HG03135 (cell line): Measurements from ENCODE around the gene THAP4.

Source experiments
- ATAC-seq: cut with Tn5 transposase; IDR thresholded peaks from one replicate; pipeline ENCODE4 v1.9.1; 2021; ENCODE audit warnings: mild to moderate bottlenecking, moderate library complexity; ENCODE audit not compliant: unreplicated experiment

Gene THAP4

DNA sequence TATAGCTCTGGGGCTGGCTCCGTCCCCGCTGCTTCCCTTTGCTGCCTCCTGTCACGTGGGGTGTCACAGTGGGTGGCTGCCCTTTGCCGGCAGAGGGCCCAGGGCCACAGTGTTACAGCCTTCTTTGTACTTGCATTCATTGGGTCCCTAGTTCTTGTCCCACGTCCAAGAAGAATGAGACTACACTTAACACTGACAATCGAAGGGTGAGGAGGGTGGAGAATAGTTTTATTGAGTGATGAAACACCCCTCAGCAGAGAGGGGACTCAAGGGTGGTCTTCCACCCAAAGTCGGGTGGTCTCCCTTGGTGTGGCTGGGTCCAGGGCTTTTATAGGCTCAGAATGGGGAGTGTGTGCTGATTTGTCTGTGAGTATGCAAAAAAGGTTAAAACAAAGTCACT lies 2.4 kb upstream of the THAP4 start:
- no peak for ATAC-seq

DNA sequence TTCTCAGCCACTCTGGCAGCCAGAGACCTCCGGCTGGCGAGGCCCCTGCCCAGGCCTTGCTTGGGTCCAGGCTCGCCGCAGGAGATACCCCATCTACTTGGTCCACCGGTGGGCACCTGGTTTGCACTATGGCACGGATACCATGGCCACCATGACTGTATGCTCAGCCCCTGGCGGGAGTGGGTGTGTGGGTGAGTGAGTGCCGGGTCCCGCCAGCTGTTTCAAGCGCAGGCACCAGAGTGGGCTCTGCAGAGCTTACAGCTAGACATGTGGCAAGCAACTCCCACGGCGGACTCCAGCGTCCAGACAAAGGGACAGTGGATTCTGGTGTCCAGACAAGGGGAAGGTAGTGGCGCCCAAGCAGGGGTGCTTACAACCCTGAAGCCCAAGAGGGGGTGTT lies 2.0 kb upstream of the THAP4 start:
- no peak for ATAC-seq

DNA sequence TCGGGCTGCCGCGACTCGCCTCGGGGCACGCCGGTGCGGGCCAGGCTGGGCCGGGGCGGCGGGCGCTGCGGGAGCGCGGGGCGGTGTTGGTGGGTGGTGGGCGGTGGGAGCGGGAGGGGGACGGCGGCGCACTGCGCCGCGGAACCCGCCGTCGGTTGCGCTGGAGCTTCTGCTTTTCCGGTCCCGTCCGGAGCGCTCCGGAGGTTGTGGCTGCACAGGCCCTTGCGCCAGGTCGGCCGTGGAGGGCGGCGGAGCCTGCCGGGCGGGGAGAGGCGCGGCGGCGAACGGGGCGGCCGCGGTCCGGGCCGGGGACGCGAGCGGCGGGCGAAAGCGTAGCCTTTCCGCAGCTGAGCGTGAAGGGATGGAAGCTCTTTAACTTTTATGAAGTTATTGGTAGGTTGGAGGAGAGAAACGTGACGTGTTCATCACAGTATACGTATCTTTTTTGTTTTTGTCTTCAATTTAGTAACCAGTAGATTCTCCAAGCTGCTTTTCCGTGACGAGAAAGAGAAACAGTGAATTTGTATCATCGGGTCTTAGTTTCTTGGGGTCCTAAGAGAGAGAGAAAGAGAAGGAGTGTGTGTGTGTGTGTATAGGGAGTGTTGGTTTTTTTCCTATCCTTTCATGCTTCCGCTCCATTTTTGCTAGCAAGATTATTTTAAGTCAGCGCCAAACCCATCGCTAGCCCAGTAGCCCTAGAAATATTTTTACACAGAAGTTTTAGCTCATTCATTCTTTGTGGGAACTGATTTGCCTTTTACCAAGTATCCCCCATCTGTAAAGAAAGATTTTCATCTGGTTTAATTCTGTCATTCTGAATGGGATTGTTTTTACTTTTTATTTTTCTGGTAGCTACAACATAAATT lies 1.1 kb upstream of the THAP4 start:
- peak; percentile 23 for ATAC-seq

DNA sequence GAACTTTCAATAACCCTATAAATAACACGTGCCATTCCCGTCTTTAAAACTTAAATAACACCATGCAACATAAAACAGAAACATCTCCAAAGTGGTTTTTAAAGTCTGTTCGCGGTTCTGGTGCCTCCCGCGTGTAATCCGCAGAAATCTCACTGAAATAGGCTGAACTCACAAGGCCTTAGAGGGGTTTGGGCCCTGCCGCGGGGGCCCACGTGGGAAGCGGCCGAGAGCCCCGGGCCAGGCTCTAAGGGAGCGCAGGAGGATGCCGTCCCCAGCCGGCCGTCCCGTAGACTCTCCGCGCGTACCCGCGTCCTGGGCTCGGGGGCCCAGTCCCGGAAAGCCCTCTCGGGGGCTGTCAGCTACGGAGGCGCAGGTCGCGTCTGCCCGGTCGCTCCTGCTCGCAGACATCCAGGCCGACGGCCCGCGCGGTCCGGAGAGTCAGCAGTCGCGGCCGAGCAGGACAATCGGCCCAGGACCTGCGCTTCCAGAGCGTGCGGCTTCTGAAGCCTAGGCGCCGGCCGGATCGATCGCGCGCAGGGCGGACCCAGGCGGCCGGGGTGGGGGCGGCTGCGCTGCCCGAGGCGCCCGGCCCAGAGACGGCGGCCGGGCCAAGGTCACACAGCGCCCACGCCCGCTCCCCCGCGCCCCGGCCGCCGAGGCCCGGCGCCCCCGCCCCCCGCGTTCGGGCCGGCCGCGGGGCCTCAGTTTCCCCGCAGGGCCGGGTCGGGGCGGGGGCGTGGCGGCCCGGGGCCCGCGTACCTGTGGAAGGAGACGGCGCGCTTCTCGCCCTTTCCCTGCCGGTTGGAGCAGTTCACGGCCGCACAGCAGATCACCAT lies 558 bp downstream of the THAP4 start:
- ATAC-seq, result peak; percentile 23

DNA sequence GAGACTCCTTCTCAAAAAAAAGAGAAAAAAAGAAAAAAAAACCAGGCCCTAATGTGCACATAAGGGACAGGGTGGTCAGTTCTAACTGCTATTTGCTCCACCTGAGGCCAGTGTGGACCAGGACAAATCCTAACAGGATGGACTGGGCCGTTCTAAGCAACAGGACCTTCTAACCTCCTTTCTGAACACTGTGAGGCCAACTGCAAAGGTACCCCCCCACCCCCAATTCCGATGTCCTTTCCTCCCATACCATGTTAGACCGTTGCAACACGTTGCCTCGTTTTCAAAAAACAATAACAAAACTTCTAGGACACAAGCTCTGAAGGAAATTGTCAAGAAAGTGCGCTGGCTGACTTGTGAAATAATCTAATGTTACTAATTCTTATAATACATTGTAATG lies 1.2 kb downstream of the THAP4 start:
- no peak for ATAC-seq

DNA sequence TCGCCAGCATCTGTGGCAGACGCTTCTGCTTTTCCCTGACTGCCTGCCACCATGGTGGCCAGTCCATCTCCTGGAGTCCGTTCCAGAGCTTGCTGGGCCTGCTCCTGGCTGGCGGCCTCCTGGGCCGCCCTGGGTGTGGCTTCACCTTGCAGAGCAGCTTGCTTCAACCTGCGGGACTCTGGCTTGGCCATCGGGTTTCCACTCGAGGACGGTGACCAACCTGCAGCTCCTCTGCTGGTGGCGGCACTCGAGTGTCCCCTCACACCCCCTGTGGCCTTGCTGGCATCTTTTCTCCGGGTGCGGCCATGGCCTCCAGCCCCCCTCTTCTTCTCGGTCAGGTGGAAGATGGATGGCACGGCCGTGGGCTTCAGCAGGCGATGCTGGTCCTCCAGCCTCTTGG lies 3.4 kb downstream of the THAP4 start:
- ATAC-seq, result no peak

DNA sequence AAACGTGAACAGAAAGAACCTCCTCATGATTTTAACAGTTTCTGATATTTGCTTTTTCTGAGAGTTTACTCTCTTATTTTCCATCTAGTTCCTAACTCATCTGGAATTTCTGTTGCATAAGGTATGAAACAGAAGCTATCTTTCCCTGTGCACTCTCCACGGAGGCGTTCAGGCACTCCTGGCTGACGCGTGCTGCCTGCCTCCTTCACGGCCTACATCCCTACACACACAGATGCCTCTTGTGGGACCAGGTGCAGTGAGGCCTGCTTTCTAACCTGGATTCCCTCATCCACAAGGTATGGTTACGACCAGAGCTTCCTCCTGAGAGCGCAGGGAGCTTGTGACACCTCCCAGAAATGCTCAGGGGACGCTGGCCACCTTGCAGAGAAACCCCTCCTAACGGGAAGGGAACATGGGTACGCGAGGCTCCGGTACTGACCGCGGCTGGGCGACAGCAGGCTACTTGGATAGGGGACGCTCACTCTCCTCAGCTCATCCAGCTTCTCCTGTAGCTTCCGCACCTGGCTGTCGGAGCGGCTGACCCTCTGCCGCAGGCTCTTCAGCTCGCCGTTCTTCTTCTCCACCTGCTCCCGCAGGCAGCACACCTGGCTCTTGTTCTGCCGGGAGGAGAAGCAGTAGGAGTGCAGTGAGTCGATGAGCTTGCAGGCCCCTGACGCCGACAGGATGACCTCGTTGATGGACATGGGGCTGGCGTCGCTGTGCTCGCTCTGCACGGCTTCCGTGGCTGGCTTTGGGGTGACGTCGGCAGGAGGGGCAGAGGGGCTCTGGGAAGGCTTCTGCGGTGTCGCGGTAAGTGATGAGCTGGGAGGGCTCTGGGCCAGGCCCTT lies 4.3 kb downstream of the THAP4 start:
- ATAC-seq, result no peak

DNA sequence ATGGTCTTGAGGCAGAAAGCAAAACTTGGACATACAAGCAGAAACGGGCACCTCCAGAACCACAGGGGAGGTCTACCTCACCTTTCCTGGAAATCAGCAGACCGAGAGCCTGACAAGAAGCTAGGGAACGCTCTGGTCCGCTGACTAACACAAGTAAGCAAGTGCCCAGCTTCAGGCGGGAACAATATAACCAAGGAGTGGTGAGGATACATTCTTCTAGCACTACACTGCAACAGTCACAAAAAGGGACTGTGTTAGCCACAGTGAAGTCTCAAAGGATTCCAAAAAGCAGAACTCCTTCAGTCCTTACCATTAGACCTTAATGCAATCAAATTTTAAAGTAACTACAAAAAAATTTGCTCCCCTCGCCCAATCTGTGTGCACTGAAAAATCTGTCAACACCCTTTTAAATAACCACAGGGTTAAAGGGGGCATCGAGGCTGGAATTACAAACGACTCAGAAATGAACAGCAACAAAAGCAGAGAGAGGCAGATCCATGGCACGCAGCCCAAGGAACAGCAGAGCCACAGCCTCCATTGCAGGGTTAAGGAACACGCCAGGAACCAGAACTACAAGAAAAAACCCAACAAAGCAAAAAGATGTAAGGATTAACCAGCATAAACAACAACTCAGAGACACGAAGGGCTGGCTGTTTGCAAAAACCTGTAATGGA lies 7.1 kb downstream of the THAP4 start:
- no peak for ATAC-seq

DNA sequence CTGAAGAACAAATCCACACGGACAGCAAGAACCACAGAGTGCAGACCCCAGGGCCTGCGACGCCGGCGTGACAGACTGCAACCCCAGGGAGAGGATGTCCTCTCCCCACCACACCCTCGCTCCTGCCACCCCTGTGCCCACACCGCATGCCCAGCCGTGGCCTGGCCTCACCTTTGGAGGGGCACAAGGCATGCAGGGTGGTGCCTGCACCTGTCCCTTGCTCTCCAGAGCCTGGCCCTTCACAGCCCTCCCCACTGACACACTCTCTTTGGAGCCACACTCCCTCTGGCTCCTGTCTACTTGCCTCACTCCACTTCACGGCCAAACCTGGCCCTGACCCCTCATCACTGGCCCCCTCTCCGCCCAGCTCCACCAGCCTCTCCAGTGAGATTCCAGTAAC lies 9.3 kb downstream of the THAP4 start:
- no peak for ATAC-seq

DNA sequence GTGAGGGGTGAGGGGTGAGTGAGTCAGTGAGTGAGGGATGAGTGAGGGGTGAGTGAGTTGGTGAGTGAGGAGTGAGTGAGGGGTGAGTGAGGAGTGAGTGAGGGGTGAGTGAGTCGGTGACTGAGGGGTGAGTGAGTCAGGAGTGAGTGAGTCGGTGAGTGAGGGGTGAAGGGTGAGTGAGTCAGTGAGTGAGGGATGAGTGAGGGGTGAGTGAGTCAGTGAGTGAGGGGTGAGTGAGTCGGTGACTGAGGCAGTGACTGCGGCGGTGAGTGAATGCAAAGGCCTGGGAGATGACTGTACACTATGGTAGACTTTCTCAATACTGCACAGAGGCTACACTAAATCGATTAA lies 16.6 kb downstream of the THAP4 start:
- ATAC-seq, result no peak

DNA sequence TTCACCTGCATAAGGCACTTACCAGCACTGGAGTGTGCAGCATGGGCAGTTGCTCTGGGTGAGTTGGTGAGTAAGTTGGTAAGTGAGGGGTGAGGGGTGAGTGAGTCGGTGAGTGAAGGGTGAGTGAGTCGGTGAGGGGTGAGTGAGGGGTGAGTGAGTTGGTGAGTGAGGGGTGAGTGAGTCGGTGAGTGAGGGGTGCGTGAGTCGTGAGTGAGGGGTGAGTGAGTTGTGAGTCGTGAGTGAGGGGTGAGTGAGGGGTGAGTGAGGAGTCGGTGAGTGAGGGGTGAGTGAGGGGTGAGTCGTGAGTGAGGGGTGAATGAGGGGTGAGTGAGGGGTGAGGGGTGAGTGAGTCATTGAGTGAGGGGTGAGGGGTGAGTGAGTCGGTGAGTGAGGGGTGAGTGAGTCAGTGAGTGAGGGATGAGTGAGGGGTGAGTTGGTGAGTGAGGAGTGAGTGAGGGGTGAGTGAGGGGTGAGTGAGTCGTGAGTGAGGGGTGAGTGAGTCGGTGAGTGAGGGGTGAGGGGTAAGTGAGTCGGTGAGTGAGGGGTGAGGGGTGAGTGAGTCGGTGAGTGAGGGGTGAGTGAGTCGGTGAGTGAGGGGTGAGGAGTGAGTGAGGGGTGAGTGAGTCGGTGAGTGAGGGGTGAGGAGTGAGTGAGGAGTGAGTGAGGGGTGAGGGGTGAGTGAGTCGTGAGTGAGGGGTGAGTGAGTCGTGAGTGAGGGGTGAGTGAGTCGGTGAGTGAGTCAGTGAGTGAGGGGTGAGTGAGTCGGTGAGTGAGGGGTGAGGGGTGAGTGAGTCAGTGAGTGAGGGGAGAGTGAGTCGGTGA lies 17.1 kb downstream of the THAP4 start:
- ATAC-seq, result no peak

DNA sequence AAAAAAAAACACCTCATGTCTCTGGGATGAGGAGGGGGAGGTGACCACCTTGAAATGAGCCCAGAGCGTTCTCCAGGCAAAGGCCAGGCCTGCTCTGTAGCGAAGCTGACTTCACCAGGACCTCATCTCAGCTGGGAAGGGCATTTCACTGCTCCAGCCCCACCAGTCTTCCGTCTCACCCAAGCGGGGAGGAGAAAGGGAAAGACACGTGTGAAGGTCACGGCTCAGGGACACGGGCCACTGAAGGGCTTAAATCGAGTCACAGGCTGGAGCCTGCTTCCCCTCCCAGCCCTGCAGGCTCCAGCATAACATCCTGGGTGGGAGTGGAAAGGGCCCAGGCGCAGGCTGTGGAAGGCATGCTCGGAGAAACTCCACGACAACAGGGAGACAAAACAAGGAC lies 18.1 kb downstream of the THAP4 start:
- ATAC-seq, result no peak

DNA sequence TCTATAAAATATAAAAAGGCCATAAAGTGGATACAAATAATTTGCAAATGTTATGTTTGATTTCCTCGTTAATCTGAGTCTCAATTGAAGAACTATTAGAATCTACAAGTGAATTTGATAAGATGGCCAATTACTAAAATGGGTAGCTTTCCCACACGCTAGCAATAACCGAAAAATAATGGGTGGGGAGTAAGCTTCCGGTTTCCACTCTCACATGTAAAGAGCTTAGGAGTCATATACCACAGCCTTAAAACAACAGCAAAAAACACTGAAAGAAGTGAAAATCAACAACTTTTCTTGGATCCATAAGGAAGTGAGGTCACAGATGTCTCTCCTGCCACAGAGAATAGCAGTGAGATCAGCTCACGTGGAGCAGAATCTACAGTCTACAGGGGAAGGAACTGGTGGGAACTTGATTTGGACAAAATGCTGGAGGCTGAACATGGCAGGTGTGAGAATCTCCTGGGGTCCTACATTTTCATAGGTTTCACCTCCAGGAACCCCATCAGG lies 18.6 kb downstream of the THAP4 start:
- ATAC-seq, result no peak

DNA sequence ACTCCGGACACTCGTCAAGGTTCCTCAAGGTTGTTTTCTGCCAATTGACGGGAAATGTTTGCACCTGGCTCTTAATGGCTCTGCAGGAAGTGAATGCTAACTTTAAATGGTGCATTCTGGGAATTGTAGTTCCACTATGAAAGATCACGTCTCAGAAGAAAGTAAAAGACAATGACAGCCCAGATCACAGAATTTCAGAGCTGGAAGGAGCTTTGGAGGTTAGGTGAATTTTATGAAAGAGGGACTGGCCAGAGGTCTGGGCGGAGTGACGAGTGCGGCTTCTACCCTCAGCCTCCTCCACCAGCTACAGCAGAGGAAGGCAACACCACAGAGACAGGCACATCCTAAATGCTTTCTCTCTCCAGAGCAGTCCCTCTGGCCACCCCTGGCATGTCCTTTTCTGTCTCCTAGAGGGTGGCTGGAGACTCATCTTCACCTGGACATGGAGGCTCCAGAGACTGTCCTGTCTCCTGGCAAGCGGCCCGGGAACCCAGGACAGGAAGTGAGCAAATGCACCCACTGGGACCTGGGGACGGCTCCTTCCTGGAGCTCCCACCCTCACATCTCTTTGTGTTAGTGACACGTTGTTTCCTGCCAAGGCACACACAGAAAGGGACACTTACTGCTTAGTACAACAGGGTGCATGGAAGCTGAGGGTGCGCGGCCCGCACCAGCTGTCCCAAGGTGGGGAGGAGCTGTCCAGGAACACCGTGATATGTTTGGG lies 19.4 kb downstream of the THAP4 start:
- ATAC-seq, result peak; percentile 70

DNA sequence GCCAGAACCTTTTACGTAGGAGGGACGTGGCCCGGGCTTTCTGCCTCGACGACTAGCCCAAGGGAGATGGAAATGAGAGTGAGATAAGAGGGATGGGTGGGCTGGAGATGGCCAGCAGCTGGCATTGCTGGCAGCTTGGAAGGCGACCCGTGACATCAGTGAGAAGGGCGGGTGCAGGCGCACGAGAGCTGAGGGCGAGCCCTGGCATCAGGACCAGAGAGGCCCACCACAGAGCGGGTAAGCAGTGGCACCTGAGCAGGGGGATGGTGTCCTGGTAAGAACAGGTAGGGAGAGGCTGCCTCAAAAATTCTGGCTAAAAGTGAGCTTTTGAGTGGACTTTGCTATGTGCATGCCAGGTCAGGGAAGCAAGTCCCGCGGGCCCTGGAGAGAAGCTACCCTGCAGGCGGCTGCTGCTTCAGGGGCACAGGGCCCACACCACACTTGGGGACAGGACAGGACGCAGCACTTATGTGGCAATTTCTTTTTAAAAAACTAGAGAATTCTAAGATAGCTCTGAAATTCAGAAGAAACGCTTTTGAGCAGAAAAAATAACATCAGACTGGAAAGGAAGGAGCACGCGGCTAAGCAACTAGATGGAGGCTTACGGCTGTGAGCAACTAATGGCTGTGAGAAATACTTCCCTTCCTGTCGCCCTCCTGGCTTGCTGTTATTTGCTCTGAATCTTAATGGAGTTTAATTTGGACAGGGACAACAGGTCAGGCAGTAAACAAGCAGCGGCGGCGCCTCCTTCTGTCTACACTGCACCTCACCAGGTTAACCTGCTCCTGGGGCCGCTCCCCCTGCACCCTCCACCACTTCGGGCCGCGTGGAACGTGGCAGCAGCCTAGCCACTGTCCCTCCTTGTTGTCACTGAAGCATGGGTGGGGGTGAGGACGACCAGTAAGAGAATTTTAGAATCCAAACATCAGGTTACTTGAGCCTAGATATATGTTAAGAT lies 20.5 kb downstream of the THAP4 start:
- ATAC-seq, result no peak

DNA sequence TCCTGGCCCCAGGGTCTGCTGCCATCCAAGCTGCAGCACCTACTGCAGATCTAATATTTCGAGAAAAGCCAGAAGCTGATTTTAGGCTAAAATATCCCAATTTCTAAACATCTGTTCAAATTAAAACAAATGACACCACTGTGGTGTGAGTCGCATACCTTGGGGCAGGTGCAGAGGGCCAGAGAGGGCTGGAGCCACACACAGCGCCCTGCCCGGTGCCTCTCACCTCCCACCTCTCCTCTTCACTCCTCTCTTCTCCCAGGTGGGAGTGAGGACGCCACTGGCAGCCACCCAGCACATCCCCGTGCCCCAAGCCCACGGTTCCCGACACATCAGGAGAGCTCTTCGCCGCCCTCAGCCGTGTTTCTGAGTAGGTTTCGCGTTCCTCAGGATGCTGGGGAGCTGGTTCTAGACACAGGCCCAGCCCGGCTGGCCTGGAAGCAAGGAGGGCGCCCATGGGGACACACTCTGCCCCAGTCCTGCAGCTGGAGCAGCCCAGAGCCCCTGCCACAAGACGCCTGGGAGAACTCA lies 21.4 kb downstream of the THAP4 start:
- ATAC-seq, result no peak

DNA sequence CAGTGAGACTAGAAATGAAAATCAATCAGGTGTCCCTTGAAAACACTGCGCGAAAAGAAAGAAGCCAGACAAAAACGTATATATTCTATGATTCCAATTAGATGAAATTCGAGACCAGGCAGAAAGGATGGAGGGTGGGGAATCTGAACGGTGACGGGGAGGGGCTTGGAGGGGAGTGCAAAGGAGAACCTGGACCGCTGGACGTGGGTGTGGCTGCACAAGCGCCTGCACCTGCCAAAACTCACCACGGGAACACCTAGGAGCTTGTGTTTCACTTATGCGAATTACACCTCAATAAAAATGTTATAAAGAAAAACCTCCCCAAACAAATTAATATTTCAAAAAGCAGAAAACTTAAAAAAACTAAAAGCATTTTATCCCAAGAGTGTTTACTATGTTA lies 21.9 kb downstream of the THAP4 start:
- no peak for ATAC-seq
